DMS 273 (cell line): Measurements from ENCODE around the gene BMP7.
"Not testable (repeated sequence)": the region's sequence is repeated elsewhere in the genome, so short reads cannot be mapped to it uniquely, and the experiment has no call there.

ENCODE experiments used
- DNase-seq: peaks from one replicate; lab custom pipeline; 2025; ENCODE audit not compliant: unreplicated experiment; lab: John Stamatoyannopoulos, UW

BMP7 gene

GRCh38 chr20:57288651-57289277 lies 22.3 kb upstream of the BMP7 start:
- DNase-seq: no peak

DNA sequence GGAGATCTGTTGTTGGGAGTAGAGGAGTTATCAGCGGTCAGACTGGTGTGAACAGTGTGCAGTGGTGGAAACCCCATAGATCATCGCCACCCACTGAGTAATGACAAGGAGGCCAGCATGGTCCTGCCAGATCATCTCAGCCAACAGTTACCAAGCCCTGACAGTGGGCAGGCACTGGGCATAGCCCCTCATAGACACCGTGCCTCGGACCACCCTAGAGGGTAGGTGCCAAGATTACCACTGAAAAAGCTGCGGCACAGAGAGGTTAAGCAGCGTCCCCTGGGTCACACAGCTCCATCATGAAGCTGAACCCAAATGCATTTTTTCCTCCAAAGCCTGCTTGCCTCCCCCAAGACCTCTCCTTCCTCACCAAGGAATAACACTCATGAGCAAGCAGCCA lies 21.5 kb upstream of the BMP7 start:
- DNase-seq: no peak

DNA sequence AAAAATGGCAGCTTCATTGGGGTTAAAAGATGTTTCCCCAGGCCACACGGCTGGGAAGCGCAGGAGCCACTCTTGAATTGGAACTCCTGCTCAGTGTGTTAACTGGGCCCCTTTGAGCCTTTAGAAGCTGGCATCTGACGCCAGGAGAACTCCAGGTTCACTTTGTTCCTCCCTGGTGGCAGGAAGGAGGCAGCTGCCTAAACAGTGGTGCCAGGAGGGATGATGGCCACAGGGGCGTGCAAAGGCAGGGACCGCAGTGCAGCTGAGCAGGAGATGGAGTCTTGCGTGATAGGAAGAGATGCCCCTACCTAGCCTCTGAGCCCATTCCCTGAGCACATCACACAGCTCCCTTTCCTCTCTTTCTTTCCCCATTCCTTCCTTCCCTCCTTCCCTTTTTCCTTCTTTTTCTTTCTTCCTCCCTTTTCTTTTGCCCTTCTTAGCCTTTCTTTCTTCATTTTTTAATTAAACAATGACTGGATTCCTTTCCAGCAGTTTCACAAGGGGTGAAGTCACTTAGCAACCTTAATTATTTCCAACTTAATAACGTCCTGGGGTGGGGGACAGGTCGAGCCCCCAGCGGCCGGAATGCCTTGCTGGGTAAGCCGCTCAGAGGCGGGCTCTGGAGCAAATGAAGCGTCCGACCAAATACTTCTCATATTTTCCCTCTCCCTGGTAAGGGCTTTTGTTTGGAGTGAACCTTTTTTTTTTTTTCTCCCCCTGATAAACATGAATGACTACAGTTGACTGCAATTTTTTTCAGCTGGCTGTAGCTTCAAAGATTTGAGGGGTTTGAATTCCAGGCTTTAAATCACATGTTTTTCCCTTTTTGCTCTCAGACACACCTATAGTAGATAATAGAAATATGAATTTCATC lies 20.8 kb upstream of the BMP7 start:
- no peak for DNase-seq

DNA sequence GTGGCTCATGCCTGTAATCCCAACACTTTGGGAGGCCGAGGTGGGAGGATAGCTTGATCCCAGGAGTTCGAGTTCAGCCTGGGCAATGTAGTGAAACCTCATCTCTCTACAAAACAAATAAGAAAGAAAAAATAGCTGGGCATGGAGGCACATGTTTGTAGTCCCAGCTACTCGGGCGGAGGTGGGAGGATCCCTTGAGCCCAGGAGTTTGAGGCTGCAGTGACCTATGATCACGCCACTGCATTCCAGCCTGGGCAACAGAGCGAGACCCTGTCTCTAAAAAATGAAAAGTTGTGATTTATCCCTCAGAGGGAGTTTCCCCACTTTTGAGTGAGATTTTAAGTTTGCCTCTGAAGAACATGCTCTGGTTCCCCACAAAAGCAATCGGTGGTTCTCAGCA lies 17.4 kb upstream of the BMP7 start:
- no peak for DNase-seq

- DNase-seq: no peak
Measured at GRCh38 chr20:57282670-57283361, 16.4 kb upstream of the BMP7 start.

- no peak for DNase-seq
Measured at GRCh38 chr20:57281900-57282299, 15.5 kb upstream of the BMP7 start.

- peak; percentile 49 for DNase-seq
Measured at GRCh38 chr20:57280221-57280620, 13.8 kb upstream of the BMP7 start.

DNA sequence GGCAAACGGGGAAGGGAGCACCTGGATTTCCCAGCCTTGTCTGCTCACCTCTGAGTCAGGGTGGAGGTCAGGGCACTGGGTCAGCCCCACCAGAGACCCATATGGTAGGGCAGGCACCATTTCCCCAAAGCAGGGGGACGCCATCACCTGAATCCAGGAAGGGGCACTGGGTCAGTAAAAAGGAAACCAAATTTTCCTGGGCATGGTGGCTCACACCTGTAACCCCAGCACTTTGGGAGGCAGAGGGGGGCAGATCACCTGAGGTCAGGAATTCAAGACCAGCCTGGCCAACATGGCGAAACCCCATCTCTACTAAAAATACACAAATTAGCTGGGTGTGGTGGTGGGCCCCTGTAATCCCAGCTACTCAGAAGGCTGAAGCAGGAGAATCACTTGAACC lies 13.1 kb upstream of the BMP7 start:
- DNase-seq: not testable (repeated sequence)

GRCh38 chr20:57278457-57278856 lies 12.0 kb upstream of the BMP7 start:
- DNase-seq: no peak

DNA sequence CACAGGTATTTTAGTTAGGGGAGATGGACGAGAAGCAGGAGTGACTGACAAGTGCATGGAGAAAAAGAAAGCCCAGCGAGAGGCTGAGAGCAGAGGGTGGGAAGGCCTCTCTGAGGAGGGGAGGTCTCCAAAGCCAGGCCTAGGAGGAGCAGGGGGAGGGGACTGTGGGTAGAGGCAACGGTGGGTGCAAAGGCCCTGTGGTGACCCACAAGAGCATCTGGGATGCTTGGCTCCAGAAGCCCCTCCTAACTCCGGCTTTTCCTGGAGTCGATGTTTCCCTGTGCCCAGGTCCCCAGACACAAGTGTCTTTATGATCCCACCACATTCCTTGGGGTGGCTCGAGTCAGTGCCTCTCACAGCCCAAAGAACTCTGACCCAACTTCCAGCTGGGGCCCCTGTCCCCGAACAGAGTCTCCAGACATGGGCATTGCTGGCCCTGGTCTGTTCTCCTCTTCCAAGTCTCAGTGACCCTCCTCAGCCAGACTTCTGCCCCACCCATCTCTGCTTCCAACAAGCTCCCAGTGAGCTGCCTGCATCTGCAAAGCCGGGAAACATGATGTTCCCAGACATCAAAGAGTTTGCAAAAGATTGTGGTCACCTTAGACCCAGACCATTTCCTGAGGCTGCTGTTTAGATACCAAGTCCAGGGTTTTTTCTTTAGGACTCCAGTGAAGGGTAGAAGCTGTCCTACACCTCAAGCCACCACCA lies 11.1 kb upstream of the BMP7 start:
- DNase-seq: no peak

DNA sequence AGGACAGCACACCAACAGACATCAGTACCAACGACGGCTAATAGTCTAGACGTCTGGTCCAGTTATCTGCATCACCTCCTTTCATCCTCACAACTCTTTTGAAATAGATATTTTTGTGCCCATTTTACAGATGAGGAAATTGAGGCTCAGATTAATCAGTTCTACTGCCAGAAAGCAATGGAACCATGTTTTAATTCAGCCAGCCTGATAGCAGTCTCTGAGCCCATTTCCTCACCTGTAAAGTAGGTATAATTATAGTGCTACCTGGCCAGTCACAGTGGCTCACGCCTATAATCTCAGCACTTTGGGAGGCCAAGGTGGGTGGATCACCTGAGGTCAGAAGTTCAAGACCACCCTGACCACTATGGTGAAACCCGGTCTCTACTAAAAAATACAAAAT lies 9.8 kb upstream of the BMP7 start:
- no peak for DNase-seq

DNA sequence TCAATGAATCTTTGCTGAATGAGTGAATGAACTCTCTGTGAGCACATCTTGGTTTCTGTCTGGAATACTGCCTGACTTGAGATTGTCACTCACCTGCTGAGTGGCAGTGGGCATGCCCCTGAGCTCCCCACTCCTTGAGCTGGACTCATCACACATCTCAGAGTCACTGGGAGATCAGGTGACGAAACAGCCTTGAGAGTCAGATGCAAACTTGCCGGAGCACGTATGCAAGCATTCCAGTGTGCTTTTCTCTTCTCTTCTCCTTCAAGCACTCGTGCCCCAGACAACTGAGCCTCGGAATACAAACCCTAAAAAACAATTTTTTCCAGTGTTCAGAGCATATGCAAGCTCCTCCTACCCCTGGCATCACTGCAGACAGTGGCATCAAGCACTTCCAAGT lies 9.4 kb upstream of the BMP7 start:
- no peak for DNase-seq

DNA sequence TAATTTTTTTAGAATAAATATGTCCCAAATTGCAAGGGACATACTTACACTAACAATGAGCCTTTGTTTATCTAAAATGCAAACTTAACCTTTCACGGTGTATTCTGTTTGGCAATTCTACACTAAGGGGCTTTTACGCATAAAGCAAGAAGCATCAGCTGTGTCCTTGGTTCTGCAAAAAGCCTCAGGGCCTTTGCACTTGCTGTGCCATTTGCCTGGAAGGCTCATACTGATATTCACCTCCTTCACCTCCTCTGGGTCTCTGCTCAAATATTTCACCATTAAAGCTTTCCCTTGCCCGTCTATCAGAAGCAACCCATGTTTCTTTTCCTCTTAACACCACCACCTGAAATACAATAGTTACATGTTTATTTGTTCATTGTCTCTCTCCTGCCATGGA lies 8.9 kb upstream of the BMP7 start:
- DNase-seq: no peak

- no peak for DNase-seq
Measured at GRCh38 chr20:57274846-57275245, 8.4 kb upstream of the BMP7 start.

DNA sequence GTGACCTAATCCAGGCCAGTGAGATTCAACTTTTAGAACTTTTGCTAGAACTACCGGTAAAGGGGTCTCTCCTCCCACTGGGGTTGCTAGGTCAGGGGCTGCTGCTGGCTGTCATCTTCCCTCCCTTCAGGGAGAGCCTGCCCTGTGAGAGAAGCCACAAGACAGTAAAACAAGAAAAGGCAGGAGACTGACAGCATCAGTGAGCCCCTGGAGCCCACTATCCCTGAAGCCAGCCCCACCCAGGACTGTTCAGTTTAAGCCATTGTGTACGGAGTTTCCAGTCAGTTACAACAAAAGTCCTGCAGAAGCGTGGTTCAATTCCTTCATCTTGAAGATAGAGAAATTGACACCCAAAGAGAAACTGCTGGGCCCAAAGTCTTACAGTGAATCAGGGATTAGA lies 7.9 kb upstream of the BMP7 start:
- DNase-seq: no peak

- DNase-seq: peak; percentile 66
Measured at GRCh38 chr20:57272883-57273535, 6.6 kb upstream of the BMP7 start.

DNA sequence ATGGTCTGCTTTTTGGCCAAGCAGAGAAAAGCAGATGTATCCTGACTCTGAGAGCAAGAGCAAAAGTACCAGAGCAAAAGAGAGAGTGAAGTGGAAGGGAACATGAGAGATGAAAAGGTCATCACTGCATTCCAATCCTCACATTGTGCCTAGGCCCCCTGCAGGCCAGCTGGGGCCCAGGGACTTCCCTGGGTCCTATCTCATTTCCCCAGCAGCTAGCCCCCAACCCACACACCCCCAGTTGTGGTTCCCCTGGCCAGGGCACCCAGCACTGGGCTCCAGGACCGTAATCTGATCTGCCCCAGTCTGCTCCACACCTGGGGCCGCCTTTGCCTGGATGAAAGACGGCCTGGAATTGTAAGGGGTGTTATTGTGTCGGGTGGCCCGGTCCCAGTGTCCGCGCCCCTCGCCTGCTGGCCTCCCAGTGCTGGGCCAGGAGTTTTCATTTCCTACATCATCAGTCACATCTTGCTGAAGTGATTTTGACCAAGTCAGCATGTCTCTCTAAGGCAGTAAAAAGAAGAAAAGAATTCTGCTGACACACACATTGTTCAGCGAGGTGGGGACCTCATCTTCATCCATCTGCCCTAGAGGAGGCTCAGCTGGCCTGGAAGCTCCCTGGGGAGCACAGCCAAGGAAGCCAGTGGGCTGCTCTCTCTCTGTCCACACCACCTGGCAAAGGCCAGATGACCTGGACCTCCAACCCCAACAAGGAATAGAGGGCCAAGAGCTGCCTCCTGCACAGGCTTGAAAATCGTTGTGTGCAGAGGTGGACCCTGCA lies 4.0 kb upstream of the BMP7 start:
- DNase-seq: peak; percentile 22

- DNase-seq: no peak
Measured at GRCh38 chr20:57269148-57269984, 2.9 kb upstream of the BMP7 start.

DNA sequence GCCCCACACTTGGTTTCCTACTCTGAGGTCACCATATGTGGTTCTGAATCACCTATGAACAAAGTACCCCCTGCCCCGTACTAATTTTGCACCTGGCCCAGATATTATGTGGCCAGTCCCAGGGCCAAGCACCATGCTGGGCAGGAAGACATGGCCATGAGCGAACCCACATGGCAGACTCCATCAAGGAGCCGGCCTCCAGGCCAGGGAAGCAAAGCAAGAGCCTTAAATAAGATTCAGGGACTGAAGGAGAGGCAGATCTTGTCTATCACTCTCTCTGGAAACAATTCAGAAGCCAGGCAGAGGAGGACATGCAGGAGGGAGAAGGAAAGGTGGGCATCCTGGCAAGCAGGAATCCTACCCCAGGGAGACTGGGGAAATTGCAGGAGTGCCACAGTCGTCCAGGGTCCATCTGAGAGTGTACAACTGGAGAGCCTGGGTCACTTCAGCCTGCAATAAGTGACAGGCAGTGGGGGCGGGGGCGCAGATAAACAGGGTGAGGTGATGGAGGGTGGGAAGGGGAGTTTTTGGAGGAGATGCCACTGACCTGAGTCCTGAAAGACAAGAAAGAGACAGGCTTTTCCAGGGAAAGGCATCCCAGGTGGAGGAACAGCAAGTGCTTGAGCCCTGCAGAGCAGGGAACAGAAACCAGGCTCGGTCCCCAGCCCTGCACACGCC lies 2.1 kb upstream of the BMP7 start:
- no peak for DNase-seq
